HEK293 (cell line): ENCODE data around the gene ITGA11.
A peak's percentile ranks its signal among the peaks of the same experiment; 100 is the strongest.

Experiments
- CTCF ChIA-PET: fragments of 350-600 bp; formaldehyde crosslinking; extraction: SDS; loops from one replicate; lab custom pipeline; 2021; ENCODE audit warnings: antibody characterized with exemption; lab: Yijun Ruan, JAX
- POLR2A ChIA-PET: fragments of 300-600 bp; formaldehyde crosslinking; extraction: SDS; loops from one replicate; lab custom pipeline; 2020; ENCODE audit warnings: antibody characterized with exemption, inconsistent platforms; lab: Yijun Ruan, JAX
- H3K27ac ChIP-seq: fragments of 200-500 bp; sonication (Bioruptor generic); 2 replicates; pipeline ENCODE4 v1.5.1; 2014; ENCODE audit warnings: low read depth, low read length, control low read depth, inconsistent platforms; ENCODE audit errors: extremely low read depth
- H3K36me3 ChIP-seq, 2 experiments: fragments of 200-500 bp in 1 of 2; sonication (Bioruptor generic) in 1 of 2; 1 replicate in 1 of 2; 2 replicates in 1 of 2; pipeline ENCODE4 v1.5.1; 2014 to 2017; ENCODE audit warnings: inconsistent platforms in 2 of 2, low read length in 2 of 2; ENCODE audit not compliant: control insufficient read depth in 2 of 2, insufficient read depth in 1 of 2
- H3K4me1 ChIP-seq: fragments of 200-500 bp; sonication (Bioruptor generic); 2 replicates; pipeline ENCODE4 v1.5.1; 2014; ENCODE audit warnings: mild to moderate bottlenecking, low read length, inconsistent platforms; ENCODE audit not compliant: control insufficient read depth, insufficient read depth
- H3K4me3 ChIP-seq: 2 replicates; pipeline ENCODE4 v1.5.1; 2011; ENCODE audit warnings: low read depth, mild to moderate bottlenecking, control low read depth, low read length, moderate library complexity
- H3K9me3 ChIP-seq: fragments of 200-500 bp; sonication (Bioruptor generic); 2 replicates; pipeline ENCODE4 v1.5.1; 2014; ENCODE audit warnings: low read depth, low read length, inconsistent platforms; ENCODE audit not compliant: control insufficient read depth, insufficient read depth
- KLF7 ChIP-seq: fragments of 450-650 bp; formaldehyde crosslinking; IDR thresholded peaks from 2 replicates; pipeline ENCODE4 v1.5.1; 2016; ENCODE audit warnings: missing biosample characterization, missing genetic modification characterization, borderline replicate concordance
- ZBTB17 ChIP-seq: fragments of 450-650 bp; formaldehyde crosslinking; IDR thresholded peaks from 2 replicates; pipeline ENCODE4 v1.5.1; 2016; ENCODE audit warnings: missing biosample characterization, missing genetic modification characterization
- ZBTB6 ChIP-seq: fragments of 450-650 bp; formaldehyde crosslinking; IDR thresholded peaks from 2 replicates; pipeline ENCODE4 v1.5.1; 2017; ENCODE audit warnings: missing biosample characterization, missing genetic modification characterization
- ZEB2 ChIP-seq: fragments of 450-650 bp; formaldehyde crosslinking; IDR thresholded peaks from 2 replicates; pipeline ENCODE4 v1.5.1; 2016; ENCODE audit warnings: missing biosample characterization, missing genetic modification characterization
- ZFHX2 ChIP-seq: fragments of 450-650 bp; formaldehyde crosslinking; conservative IDR thresholded peaks from 2 replicates; pipeline ENCODE4 v1.5.1; 2016; ENCODE audit warnings: missing biosample characterization, missing genetic modification characterization
- ZNF121 ChIP-seq: fragments of 450-650 bp; formaldehyde crosslinking; IDR thresholded peaks from 2 replicates; pipeline ENCODE4 v1.5.1; 2016; ENCODE audit warnings: missing biosample characterization, missing genetic modification characterization
- ZNF2 ChIP-seq: fragments of 450-650 bp; formaldehyde crosslinking; IDR thresholded peaks from 2 replicates; pipeline ENCODE4 v1.5.1; 2016; ENCODE audit warnings: missing biosample characterization, missing genetic modification characterization
- ZNF280D ChIP-seq: fragments of 450-650 bp; formaldehyde crosslinking; IDR thresholded peaks from 2 replicates; pipeline ENCODE4 v1.5.1; 2016; ENCODE audit warnings: missing biosample characterization, missing genetic modification characterization
- ZNF391 ChIP-seq: fragments of 450-650 bp; formaldehyde crosslinking; IDR thresholded peaks from 2 replicates; pipeline ENCODE4 v1.5.1; 2016; ENCODE audit warnings: low read depth, missing biosample characterization, missing genetic modification characterization, borderline replicate concordance
- ZNF521 ChIP-seq: fragments of 450-650 bp; formaldehyde crosslinking; IDR thresholded peaks from 2 replicates; pipeline ENCODE4 v1.5.1; 2017; ENCODE audit warnings: missing biosample characterization, mild to moderate bottlenecking, missing genetic modification characterization
- ZNF530 ChIP-seq: fragments of 450-650 bp; formaldehyde crosslinking; IDR thresholded peaks from 2 replicates; pipeline ENCODE4 v1.5.1; 2016; ENCODE audit warnings: low read depth, missing biosample characterization, missing genetic modification characterization
- ZNF544 ChIP-seq: fragments of 450-650 bp; formaldehyde crosslinking; IDR thresholded peaks from 2 replicates; pipeline ENCODE4 v1.5.0; 2017; ENCODE audit warnings: missing biosample characterization, missing genetic modification characterization
- ZNF580 ChIP-seq: fragments of 450-650 bp; formaldehyde crosslinking; IDR thresholded peaks from 2 replicates; pipeline ENCODE4 v1.5.1; 2016; ENCODE audit warnings: missing biosample characterization, missing genetic modification characterization
- ZNF645 ChIP-seq: fragments of 450-650 bp; formaldehyde crosslinking; IDR thresholded peaks from 2 replicates; pipeline ENCODE4; 2016; ENCODE audit warnings: missing biosample characterization, missing genetic modification characterization
- ZNF692 ChIP-seq: fragments of 450-650 bp; formaldehyde crosslinking; IDR thresholded peaks from 2 replicates; pipeline ENCODE4 v1.5.1; 2016; ENCODE audit warnings: missing biosample characterization, missing genetic modification characterization
- ZNF707 ChIP-seq: fragments of 450-650 bp; formaldehyde crosslinking; IDR thresholded peaks from 2 replicates; pipeline ENCODE4 v1.5.1; 2016; ENCODE audit warnings: missing biosample characterization, missing genetic modification characterization
- ZNF76 ChIP-seq: fragments of 450-650 bp; formaldehyde crosslinking; IDR thresholded peaks from 2 replicates; pipeline ENCODE4; 2016; ENCODE audit warnings: low read depth, missing biosample characterization, missing genetic modification characterization, borderline replicate concordance
- ZNF843 ChIP-seq: fragments of 450-650 bp; formaldehyde crosslinking; IDR thresholded peaks from 2 replicates; pipeline ENCODE4 v1.5.1; 2016; ENCODE audit warnings: missing biosample characterization, missing genetic modification characterization
- ZXDB ChIP-seq: fragments of 450-650 bp; formaldehyde crosslinking; IDR thresholded peaks from 2 replicates; pipeline ENCODE4 v1.5.1; 2016; ENCODE audit warnings: missing biosample characterization, missing genetic modification characterization

Gene ITGA11

GRCh38 chr15:68427366-68427765 is 4.6 kb downstream of the ITGA11 start:
- TF ChIP-seq ZBTB6 (tag by site-specific recombination) (no peak), ZNF580 (tag by site-specific recombination) (no peak), ZNF843 (tag by site-specific recombination) (no peak), ZNF2 (tag by site-specific recombination) (no peak), ZFHX2 (tag by site-specific recombination) (no peak), ZNF707 (tag by site-specific recombination) (no peak), ZNF121 (tag by site-specific recombination) (no peak), ZNF391 (tag by site-specific recombination) (no peak), ZNF645 (tag by site-specific recombination) (no peak), ZNF530 (tag by site-specific recombination) (no peak), ZNF280D (tag by site-specific recombination) (no peak), ZNF692 (tag by site-specific recombination) (no peak), ZXDB (tag by site-specific recombination) (no peak), ZNF76 (tag by site-specific recombination) (no peak), ZNF544 (tag by site-specific recombination) (no peak), KLF7 (no peak), ZNF521 (tag by site-specific recombination) (no peak)
- Histone ChIP-seq H3K4me3 (no peak overlapping the region), H3K4me1 (peaks cover 2% of the 10 kb centered on the region; the same call in 1 of the 2 replicates), H3K9me3 (no peaks in the 10 kb centered on the region), H3K36me3 (no peaks in the 10 kb centered on the region), H3K27ac (no peak overlapping the region)
- ChIA-PET POLR2A (no interaction called here), CTCF (no interaction called here)

GRCh38 chr15:68426116-68426515 is 5.8 kb downstream of the ITGA11 start:
- no peak for TF ChIP-seq ZEB2 (tag by site-specific recombination)
- TF ChIP-seq ZBTB17 (tag by site-specific recombination): peak; percentile 53; the same call in 1 of the 2 replicates
- no peak overlapping the region for H3K4me3 ChIP-seq
- ChIA-PET CTCF (no interaction called here), POLR2A (interaction anchor here (1.3 kb wide), 1 partner anchor 9 kb away, joined by 3 read pairs; no protein-coding TSS in a partner anchor)
- no peaks in the 10 kb centered on the region for H3K4me1 ChIP-seq
- H3K36me3 ChIP-seq: no peaks in the 10 kb centered on the region
- no peaks in the 10 kb centered on the region for H3K9me3 ChIP-seq
- H3K27ac ChIP-seq: no peak overlapping the region
